IMR-90 (cell line): ENCODE results near the gene DRICH1. TPM values are rescaled to one million over a fixed set of nuclear protein-coding genes. Genes with fewer than 3 reads are reported as not detected.

Experiments
- ATAC-seq: fragments of 200-7000 bp; cut with Tn5 transposase; 2 replicates; pipeline ENCODE4 v1.9.1; 2020; ENCODE audit warnings: low read depth, mild to moderate bottlenecking, moderate library complexity
- BruUV-seq: library from RNA; stranded (reverse); fragments of 400-500 nt; replicated peaks from 2 replicates; lab custom pipeline; 2021; lab: Mats Ljungman, UMichigan
- CTCF ChIA-PET: fragments of 300-600 bp; formaldehyde crosslinking; extraction: SDS; loops from one replicate; lab custom pipeline; 2021; ENCODE audit warnings: antibody characterized with exemption; lab: Yijun Ruan, JAX
- POLR2A ChIA-PET: fragments of 300-600 bp; sonication (Branson Sonifier 250); formaldehyde crosslinking; loops from one replicate; lab custom pipeline; 2022; ENCODE audit warnings: antibody characterized with exemption; ENCODE audit not compliant: unreplicated experiment; lab: Charles Lee
- DNase-seq: peaks from one replicate; pipeline ENCODE4 v3.0.0; 2013
- H2AFZ ChIP-seq: replicated peaks from 2 replicates; pipeline ENCODE3; 2013; ENCODE audit warnings: low read length, mild to moderate bottlenecking; ENCODE audit not compliant: poor library complexity
- H2AK5ac ChIP-seq: 2 replicates; pipeline ENCODE4 v1.6.1; 2013; ENCODE audit warnings: low read depth, low read length, inconsistent platforms
- H2AK9ac ChIP-seq: replicated peaks from 2 replicates; pipeline ENCODE3; 2013; ENCODE audit warnings: mild to moderate bottlenecking, low read depth, low read length, moderate library complexity; ENCODE audit not compliant: poor library complexity
- H2BK120ac ChIP-seq: 2 replicates; pipeline ENCODE4 v1.6.1; 2013; ENCODE audit warnings: low read depth, low read length, inconsistent platforms
- H2BK15ac ChIP-seq: 3 replicates; pipeline ENCODE4 v1.6.1; 2013; ENCODE audit warnings: low read depth, low read length, inconsistent platforms
- H2BK20ac ChIP-seq: 2 replicates; pipeline ENCODE4 v1.6.1; 2013; ENCODE audit warnings: low read depth, mild to moderate bottlenecking, inconsistent platforms, low read length, moderate library complexity
- H2BK5ac ChIP-seq: 2 replicates; pipeline ENCODE4 v1.6.1; 2013; ENCODE audit warnings: mild to moderate bottlenecking, low read depth, low read length, inconsistent platforms; ENCODE audit not compliant: poor library complexity, severe bottlenecking
- H3K14ac ChIP-seq: replicated peaks from 2 replicates; pipeline ENCODE4 v1.6.1; 2013; ENCODE audit warnings: low read depth, low read length, inconsistent platforms
- H3K18ac ChIP-seq: 2 replicates; pipeline ENCODE4 v1.6.1; 2013; ENCODE audit warnings: low read depth, low read length, control low read depth
- H3K23ac ChIP-seq: 2 replicates; pipeline ENCODE4 v1.6.1; 2013; ENCODE audit warnings: low read depth, low read length, inconsistent platforms
- H3K27ac ChIP-seq: 2 replicates; pipeline ENCODE4 v1.5.1; 2013; ENCODE audit warnings: mild to moderate bottlenecking, control low read depth, low read length; ENCODE audit not compliant: insufficient read depth
- H3K27me3 ChIP-seq: 2 replicates; pipeline ENCODE4 v1.6.1; 2013; ENCODE audit warnings: low read length; ENCODE audit not compliant: control insufficient read depth, insufficient read depth
- H3K36me3 ChIP-seq: 2 replicates; pipeline ENCODE4 v1.6.1; 2013; ENCODE audit warnings: low read length, mixed read lengths; ENCODE audit not compliant: control insufficient read depth, insufficient read depth
- H3K4ac ChIP-seq: 2 replicates; pipeline ENCODE4 v1.6.1; 2013; ENCODE audit warnings: low read depth, low read length, inconsistent platforms
- H3K4me1 ChIP-seq: 2 replicates; pipeline ENCODE4 v1.6.1; 2013; ENCODE audit warnings: low read length, mixed read lengths; ENCODE audit not compliant: control insufficient read depth, insufficient read depth
- H3K4me2 ChIP-seq: 2 replicates; pipeline ENCODE4 v1.6.1; 2013; ENCODE audit warnings: low read depth, mild to moderate bottlenecking, control low read depth, low read length, moderate library complexity
- H3K4me3 ChIP-seq: 2 replicates; pipeline ENCODE4 v1.5.1; 2013; ENCODE audit warnings: low read depth, mild to moderate bottlenecking, control low read depth, low read length, moderate library complexity; ENCODE audit not compliant: insufficient read depth
- H3K56ac ChIP-seq: 2 replicates; pipeline ENCODE4 v1.6.1; 2013; ENCODE audit warnings: low read length, inconsistent platforms; ENCODE audit not compliant: insufficient read depth; ENCODE audit errors: extremely low read depth
- H3K79me1 ChIP-seq, 2 experiments: 2 replicates each; pipeline ENCODE4 v1.6.1; 2013; ENCODE audit warnings: low read length in 2 of 2, inconsistent platforms in 1 of 2, low read depth in 1 of 2
- H3K9ac ChIP-seq: 2 replicates; pipeline ENCODE4 v1.6.1; 2013; ENCODE audit warnings: low read depth, low read length, control low read depth
- H3K9me1 ChIP-seq: 2 replicates; pipeline ENCODE4 v1.6.1; 2013; ENCODE audit warnings: low read length, inconsistent platforms; ENCODE audit not compliant: insufficient read depth
- H3K9me3 ChIP-seq: 2 replicates; pipeline ENCODE4 v1.6.1; 2013; ENCODE audit warnings: low read length; ENCODE audit not compliant: control insufficient read depth, insufficient read depth
- H4K20me1 ChIP-seq: 2 replicates; pipeline ENCODE4 v1.6.1; 2013; ENCODE audit warnings: low read length, inconsistent platforms; ENCODE audit not compliant: insufficient read depth
- H4K5ac ChIP-seq: 2 replicates; pipeline ENCODE4 v1.6.1; 2013; ENCODE audit warnings: mild to moderate bottlenecking, low read depth, low read length, control low read depth
- H4K8ac ChIP-seq, 2 experiments: 2 replicates each; pipeline ENCODE4 v1.6.1; 2013; ENCODE audit warnings: low read depth in 2 of 2, low read length in 2 of 2, control low read depth in 1 of 2, inconsistent platforms in 1 of 2
- H4K91ac ChIP-seq: 2 replicates; pipeline ENCODE4 v1.6.1; 2013; ENCODE audit warnings: low read depth, low read length, inconsistent platforms; ENCODE audit not compliant: insufficient read depth
- BHLHE40 ChIP-seq: fragments of 150-350 bp; IDR thresholded peaks from 2 replicates; pipeline ENCODE4 v1.6.1; 2016; ENCODE audit warnings: mild to moderate bottlenecking, low read depth, low read length
- CEBPB ChIP-seq: IDR thresholded peaks from 2 replicates; pipeline ENCODE4 v1.6.1; 2012; ENCODE audit warnings: low read depth, low read length, improper control_type of control experiment
- CHD1 ChIP-seq: IDR thresholded peaks from 2 replicates; pipeline ENCODE4 v1.6.1; 2012; ENCODE audit warnings: low read depth, low read length, improper control_type of control experiment
- FOS ChIP-seq: fragments of 150-350 bp; IDR thresholded peaks from 2 replicates; pipeline ENCODE4 v1.6.1; 2016; ENCODE audit warnings: low read depth, low read length
- MAFK ChIP-seq: IDR thresholded peaks from 2 replicates; pipeline ENCODE4 v1.6.1; 2012; ENCODE audit warnings: low read depth, low read length, improper control_type of control experiment
- MAZ ChIP-seq: IDR thresholded peaks from 2 replicates; pipeline ENCODE4 v1.6.1; 2012; ENCODE audit warnings: low read depth, mild to moderate bottlenecking, low read length, improper control_type of control experiment, moderate library complexity, borderline replicate concordance
- MXI1 ChIP-seq: IDR thresholded peaks from 2 replicates; pipeline ENCODE4 v1.6.1; 2012; ENCODE audit warnings: low read depth, mild to moderate bottlenecking, low read length, moderate library complexity, borderline replicate concordance
- NFE2L2 ChIP-seq: fragments of 150-350 bp; IDR thresholded peaks from 2 replicates; pipeline ENCODE4 v1.6.1; 2016; ENCODE audit warnings: low read depth, mild to moderate bottlenecking, low read length
- POLR2A ChIP-seq: IDR thresholded peaks from 2 replicates; pipeline ENCODE4 v1.6.1; 2012; ENCODE audit warnings: mild to moderate bottlenecking, low read depth, low read length
- RAD21 ChIP-seq: IDR thresholded peaks from 2 replicates; pipeline ENCODE4 v1.6.1; 2012; ENCODE audit warnings: low read length, improper control_type of control experiment
- RCOR1 ChIP-seq: IDR thresholded peaks from 2 replicates; pipeline ENCODE4 v1.6.1; 2012; ENCODE audit warnings: mild to moderate bottlenecking, low read length, improper control_type of control experiment; ENCODE audit not compliant: insufficient replicate concordance
- RFX5 ChIP-seq: IDR thresholded peaks from 2 replicates; pipeline ENCODE4 v1.8.0; 2012; ENCODE audit warnings: low read depth, mild to moderate bottlenecking, low read length, moderate library complexity
- SMC3 ChIP-seq: fragments of 150-350 bp; IDR thresholded peaks from 2 replicates; pipeline ENCODE4 v1.6.1; 2016; ENCODE audit warnings: low read depth, mild to moderate bottlenecking, antibody characterized with exemption, low read length, moderate library complexity
- WGBS, 2 experiments: methylation state at CpG; one replicate each; pipeline versions ENCODE4 v1.1.5 to v1.1.7; 2013; ENCODE audit warnings: missing lambda C conversion rate in 2 of 2; ENCODE audit not compliant: insufficient read length in 1 of 2; ENCODE audit errors: extremely low coverage in 2 of 2; 5-methylcytosine and 5-hydroxymethylcytosine counted together
- dilution Hi-C: fragments of 300-500 bp; cut with HindIII; formaldehyde crosslinking; loops from one replicate; pipeline ENCODE4 v1.14.3; 2018; ENCODE audit warnings: low sequenced_read_pairs; ENCODE audit not compliant: unreplicated experiment
- in situ Hi-C: fragments of 300-500 bp; cut with MboI; formaldehyde crosslinking; loops from 3 replicates; pipeline ENCODE4 v1.14.3; 2019; ENCODE audit warnings: low sequenced_read_pairs, inconsistent platforms, mixed read lengths
- intact Hi-C: fragments of 100-400 bp; cut with micrococcal nuclease; formaldehyde crosslinking; loops from 2 replicates; pipeline ENCODE4 v1.10.0; 2022
- polyA plus RNA-seq, 3 experiments: library from polyadenylated mRNA; depleted of rRNA; stranded (reverse); fragments of >200 nt; gene quantifications; 2 replicates each; pipeline ENCODE4 v1.2.3, GENCODE V29; 2012; ENCODE audit warnings: low replicate concordance in 1 of 3
- total RNA-seq: library from RNA; depleted of rRNA; stranded (reverse); fragments of >200 nt; gene quantifications from 2 replicates; pipeline ENCODE4 v1.2.3, GENCODE V29; 2012
- TF ChIP-seq, protein P1 (sequence below): conservative IDR thresholded peaks from 2 replicates; pipeline ENCODE4 v1.5.1; 2012; ENCODE audit warnings: mild to moderate bottlenecking, low read depth, low read length, improper control_type of control experiment
- TF ChIP-seq, protein P2 (sequence below): fragments of 150-350 bp; IDR thresholded peaks from 2 replicates; pipeline ENCODE4 v1.6.1; 2016; ENCODE audit warnings: low read depth, mild to moderate bottlenecking, low read length, moderate library complexity, borderline replicate concordance
- TF ChIP-seq, protein P3 (sequence below): fragments of 150-350 bp; IDR thresholded peaks from 2 replicates; pipeline ENCODE4 v1.6.1; 2017; ENCODE audit warnings: mild to moderate bottlenecking, antibody characterized with exemption, low read length, low read depth

DRICH1 gene
- total and polyA plus RNA-seq, 2 of the 4 experiments (the other 2 are of a cell fraction) = 0.14 TPM; not detected in 1

DNA sequence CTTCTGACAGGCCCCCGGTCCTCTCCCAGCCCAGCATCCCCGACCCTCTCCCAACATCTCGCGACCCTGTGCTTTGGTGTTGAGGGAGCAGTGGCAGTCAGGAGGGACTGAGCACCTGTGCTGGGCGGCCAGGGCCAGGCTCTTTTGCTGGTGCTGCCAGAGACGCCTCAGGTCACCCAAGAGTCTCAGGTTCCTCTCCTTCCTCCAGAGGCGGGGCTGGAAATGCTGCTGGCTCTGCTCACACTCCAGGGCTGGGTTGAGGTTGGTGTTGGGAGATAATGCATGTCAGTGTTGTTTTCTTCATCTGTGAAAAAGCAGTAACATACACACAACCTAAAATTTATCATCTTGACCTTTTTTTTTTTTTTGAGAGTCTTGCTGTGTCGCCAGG, 50.9 kb downstream of the DRICH1 start:
- Histone ChIP-seq H3K9ac (no peak overlapping the region), H3K79me1 (no peaks in the 10 kb centered on the region), H3K4me2 (no peak overlapping the region), H2BK120ac (no peak overlapping the region), H3K4ac (no peak overlapping the region), H3K9me3 (no peaks in the 10 kb centered on the region), H2AK5ac (no peak overlapping the region), H2AK9ac (no peak overlapping the region), H3K23ac (no peak overlapping the region), H3K56ac (no peak overlapping the region), H2BK5ac (no peak overlapping the region), H3K27ac (no peak overlapping the region), H3K36me3 (no peaks in the 10 kb centered on the region), H3K27me3 (peaks cover 20% of the 10 kb centered on the region; the same call in 1 of the 2 replicates), H4K8ac (no peak overlapping the region), H4K5ac (no peak overlapping the region), H2BK20ac (no peak overlapping the region), H2BK15ac (no peak overlapping the region), H3K9me1 (no peaks in the 10 kb centered on the region), H3K4me3 (no peak overlapping the region), H2AFZ (no peak overlapping the region), H3K4me1 (no peaks in the 10 kb centered on the region), H4K20me1 (no peaks in the 10 kb centered on the region), H3K18ac (no peak overlapping the region), H4K91ac (no peak overlapping the region), H3K14ac (no peak overlapping the region)
- ChIA-PET POLR2A (interaction anchor here (0.7 kb wide), 1 partner anchor 322 kb away, joined by 3 read pairs; no protein-coding TSS in a partner anchor), CTCF (interaction anchor here (0.9 kb wide), 1 partner anchor 10 kb away, joined by 4 read pairs; no protein-coding TSS in a partner anchor)
- dilution Hi-C loops (no loop called here), intact Hi-C loops (no loop called here), in situ Hi-C loops (no loop called here)
- ATAC-seq (no peak), DNase-seq (no peak)
- TF ChIP-seq POLR2A (no peak), RAD21 (no peak), MAFK (no peak), MXI1 (no peak), SMC3 (no peak), RCOR1 (no peak), MAZ (no peak), BHLHE40 (no peak), NFE2L2 (no peak), FOS (no peak), CHD1 (no peak), CEBPB (no peak), RFX5 (no peak)
- TF ChIP-seq, protein P1, sequence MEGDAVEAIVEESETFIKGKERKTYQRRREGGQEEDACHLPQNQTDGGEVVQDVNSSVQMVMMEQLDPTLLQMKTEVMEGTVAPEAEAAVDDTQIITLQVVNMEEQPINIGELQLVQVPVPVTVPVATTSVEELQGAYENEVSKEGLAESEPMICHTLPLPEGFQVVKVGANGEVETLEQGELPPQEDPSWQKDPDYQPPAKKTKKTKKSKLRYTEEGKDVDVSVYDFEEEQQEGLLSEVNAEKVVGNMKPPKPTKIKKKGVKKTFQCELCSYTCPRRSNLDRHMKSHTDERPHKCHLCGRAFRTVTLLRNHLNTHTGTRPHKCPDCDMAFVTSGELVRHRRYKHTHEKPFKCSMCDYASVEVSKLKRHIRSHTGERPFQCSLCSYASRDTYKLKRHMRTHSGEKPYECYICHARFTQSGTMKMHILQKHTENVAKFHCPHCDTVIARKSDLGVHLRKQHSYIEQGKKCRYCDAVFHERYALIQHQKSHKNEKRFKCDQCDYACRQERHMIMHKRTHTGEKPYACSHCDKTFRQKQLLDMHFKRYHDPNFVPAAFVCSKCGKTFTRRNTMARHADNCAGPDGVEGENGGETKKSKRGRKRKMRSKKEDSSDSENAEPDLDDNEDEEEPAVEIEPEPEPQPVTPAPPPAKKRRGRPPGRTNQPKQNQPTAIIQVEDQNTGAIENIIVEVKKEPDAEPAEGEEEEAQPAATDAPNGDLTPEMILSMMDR = no peak
- TF ChIP-seq, protein P2, sequence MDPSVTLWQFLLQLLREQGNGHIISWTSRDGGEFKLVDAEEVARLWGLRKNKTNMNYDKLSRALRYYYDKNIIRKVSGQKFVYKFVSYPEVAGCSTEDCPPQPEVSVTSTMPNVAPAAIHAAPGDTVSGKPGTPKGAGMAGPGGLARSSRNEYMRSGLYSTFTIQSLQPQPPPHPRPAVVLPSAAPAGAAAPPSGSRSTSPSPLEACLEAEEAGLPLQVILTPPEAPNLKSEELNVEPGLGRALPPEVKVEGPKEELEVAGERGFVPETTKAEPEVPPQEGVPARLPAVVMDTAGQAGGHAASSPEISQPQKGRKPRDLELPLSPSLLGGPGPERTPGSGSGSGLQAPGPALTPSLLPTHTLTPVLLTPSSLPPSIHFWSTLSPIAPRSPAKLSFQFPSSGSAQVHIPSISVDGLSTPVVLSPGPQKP = no peak
- TF ChIP-seq, protein P3, sequence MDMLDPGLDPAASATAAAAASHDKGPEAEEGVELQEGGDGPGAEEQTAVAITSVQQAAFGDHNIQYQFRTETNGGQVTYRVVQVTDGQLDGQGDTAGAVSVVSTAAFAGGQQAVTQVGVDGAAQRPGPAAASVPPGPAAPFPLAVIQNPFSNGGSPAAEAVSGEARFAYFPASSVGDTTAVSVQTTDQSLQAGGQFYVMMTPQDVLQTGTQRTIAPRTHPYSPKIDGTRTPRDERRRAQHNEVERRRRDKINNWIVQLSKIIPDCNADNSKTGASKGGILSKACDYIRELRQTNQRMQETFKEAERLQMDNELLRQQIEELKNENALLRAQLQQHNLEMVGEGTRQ = no peak
- no TSS peak for BruUV-seq
- WGBS, 2 experiments = no CpG with 5 or more reads among the region's 8 CpGs
